LNCAP (cell line): ENCODE results near the gene PPM1L.

Experiments used
- TF ChIP-seq, protein P1 (sequence below): fragments of 450-650 bp; IDR thresholded peaks from 2 replicates; pipeline ENCODE4 v1.5.1; 2017; ENCODE audit warnings: mild to moderate bottlenecking

Gene PPM1L

DNA sequence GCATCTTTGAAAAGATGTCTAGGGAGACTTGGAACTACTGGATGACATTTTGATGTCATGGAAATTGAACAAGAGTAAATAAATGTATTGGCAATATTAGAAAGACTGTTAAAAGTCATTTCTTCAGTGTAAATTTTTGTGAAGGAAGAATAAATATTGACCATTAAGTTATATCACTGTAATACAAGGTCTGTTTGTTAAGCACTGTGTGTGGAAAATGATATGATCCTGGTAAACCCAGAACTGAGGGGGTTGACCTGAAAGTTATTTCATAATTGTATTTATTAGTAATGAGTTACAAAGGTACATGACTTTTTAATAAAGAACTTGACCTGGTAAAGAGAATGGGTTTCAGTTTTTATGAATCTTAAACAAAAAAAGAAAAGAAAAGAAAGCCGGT is 242.6 kb downstream of the PPM1L start:
- TF ChIP-seq, protein P1, sequence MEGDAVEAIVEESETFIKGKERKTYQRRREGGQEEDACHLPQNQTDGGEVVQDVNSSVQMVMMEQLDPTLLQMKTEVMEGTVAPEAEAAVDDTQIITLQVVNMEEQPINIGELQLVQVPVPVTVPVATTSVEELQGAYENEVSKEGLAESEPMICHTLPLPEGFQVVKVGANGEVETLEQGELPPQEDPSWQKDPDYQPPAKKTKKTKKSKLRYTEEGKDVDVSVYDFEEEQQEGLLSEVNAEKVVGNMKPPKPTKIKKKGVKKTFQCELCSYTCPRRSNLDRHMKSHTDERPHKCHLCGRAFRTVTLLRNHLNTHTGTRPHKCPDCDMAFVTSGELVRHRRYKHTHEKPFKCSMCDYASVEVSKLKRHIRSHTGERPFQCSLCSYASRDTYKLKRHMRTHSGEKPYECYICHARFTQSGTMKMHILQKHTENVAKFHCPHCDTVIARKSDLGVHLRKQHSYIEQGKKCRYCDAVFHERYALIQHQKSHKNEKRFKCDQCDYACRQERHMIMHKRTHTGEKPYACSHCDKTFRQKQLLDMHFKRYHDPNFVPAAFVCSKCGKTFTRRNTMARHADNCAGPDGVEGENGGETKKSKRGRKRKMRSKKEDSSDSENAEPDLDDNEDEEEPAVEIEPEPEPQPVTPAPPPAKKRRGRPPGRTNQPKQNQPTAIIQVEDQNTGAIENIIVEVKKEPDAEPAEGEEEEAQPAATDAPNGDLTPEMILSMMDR: no peak

DNA sequence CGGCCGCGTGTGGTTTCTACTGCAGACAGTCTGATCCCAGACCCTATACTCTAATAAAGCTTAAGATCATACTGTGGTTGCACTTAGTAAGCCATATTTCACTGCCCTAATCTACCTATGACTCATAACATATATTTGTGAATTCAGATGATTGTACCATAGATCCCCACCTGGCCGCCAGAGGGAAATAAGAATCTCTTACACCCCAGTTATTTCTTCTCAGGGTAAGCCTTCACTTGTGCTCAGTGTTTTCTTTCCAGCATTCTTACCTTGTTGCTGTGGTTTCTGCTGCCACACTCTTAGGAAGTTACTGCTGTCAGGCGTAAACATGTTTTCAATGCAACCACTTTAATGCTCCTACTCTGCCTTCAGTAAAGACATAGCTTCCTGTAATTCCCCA is 243.2 kb downstream of the PPM1L start:
- TF ChIP-seq, protein P1: no peak

DNA sequence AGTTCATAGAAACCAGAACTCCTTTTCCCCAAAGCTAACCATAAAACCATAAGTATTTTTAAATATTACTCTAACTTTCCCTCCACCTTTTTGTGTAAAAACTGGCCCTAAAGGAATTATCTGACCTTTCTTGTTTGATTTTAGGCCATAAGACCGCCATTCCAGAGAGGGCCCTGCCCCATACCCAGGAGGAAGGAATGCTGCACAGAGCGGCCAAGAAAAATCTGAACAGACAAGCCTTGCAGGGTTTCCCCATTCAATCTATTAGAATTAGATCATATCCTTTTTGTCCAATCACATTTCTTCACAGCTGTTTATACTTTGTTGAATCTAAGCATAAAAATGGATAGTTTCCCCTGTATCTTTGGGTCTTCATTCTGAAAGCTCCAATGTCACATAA is 252.1 kb downstream of the PPM1L start:
- TF ChIP-seq, protein P1: no peak

DNA sequence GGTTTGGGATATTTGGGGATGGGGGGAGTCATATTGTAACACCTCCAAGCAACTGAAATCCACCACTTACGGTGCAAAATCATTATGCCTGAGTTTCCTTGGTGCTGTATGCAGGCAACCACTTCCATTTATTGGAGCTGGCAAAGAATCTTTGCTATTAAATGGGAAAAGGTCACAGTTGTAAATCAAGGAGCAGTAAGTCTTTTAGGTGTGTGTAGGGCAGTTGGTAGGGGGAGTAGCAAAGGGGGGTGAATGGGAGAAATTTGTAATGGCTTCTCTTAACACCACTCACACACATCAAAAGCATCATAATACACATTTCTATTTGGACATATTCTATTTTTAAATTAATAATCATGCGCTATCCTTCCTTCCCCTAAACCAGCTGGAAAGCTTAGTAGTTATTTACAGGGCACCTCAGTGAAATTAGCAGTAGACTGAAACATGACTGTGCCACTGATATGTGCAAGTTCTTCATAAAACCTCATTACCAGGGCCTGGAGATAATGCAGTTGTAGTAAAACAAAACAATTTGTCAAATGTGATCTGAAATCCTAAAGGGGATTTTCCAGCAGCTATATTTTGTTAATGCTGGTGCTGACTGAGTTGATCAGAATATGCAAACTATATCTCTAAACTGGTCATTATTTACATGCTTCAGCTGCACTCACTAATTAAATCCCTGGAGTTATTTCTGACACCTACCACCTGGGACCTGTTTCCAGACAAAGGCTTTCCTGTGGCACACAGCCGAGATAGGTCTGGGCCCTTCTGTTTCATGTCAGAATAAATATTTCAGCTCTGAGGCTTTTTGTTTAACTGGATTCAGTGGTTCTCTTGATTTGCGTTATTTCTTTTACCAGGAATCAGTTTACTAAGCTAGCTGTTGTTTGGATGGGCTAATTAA is 259.1 kb downstream of the PPM1L start:
- TF ChIP-seq, protein P1: no peak

DNA sequence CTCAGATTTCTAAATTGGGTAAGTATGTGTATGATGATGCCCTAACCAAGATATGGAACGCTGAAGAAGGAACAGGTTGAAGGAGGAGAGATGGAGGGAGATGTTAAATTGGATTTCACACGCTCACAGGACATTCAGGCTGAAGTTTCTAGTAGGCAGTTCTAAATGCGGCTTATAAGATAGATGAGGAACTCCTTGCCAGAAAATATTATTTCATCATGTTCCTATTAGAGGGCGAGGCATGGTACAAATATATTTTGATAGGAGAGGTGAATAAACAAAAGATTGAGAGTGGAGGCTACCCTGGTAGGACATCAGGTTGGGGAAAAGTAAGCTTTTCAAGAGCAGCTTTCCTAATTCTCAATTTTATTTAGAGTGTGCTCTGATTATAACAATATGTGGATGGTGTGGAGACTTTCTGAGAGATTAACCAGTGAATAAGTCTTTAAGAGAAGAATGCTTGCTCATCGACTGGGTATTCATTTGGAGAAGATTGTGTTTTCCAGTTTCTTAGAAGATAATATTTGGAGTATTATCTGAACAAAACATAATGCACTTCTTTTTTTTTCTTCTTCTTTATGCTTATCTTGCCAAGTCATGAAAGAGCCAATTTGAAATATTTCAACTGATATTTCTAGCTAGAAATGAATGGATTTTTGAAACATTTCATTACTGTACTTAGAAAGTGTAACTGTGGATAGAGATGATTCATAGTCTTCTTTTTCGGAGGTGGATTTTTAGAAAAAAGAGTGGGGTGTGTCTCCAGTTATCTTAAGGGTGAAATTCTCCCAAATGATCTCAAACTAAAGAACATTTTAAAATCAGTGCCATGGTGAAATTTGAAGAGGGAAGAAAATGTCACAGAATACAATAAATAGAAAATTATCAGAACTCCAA is 260.6 kb downstream of the PPM1L start:
- TF ChIP-seq, protein P1: no peak

DNA sequence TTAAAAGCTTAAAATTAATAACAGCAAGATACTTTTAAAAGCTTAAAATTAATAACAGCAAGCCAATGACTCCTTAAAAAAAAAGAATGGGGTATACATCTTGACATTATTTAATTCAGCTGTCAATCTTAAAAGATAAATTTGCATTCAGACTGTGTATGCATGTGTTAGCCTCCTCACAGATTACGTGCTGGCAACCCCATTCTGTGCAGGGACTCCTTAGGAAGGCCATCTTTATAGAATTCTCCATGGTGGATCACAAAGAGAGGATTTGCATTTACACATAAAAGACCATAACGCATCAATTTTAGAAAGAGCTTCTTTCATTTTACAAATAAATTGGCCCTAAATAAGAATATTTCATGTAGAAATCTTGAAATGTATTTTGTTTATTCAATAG is 261.9 kb downstream of the PPM1L start:
- TF ChIP-seq, protein P1: no peak

DNA sequence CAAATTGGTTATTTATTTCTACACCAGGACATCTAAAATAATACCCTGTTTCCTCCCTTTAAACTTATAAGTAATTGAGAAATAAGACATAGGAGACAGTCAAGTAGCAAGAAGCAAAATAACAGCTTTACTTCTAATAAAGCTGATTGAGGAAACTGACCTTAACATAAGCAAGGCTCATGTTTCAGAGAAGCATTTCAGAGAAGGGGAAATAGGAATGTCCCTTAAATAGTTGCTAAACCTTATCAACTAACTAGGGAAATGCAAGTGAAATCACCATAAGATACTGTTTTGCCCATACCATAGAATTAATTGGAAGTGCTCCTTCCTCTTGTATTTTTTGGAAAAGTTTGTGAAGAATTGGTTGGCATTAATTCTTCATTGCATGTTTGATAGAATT is 264.2 kb downstream of the PPM1L start:
- TF ChIP-seq, protein P1: no peak
